AG08395 (cell line): ENCODE measurements around the gene PPM1N.

Experiments used
- DNase-seq: peaks from one replicate; pipeline ENCODE4 v3.0.0; 2012; ENCODE audit warnings: mixed read lengths, low spot score

The PPM1N gene, protein sequence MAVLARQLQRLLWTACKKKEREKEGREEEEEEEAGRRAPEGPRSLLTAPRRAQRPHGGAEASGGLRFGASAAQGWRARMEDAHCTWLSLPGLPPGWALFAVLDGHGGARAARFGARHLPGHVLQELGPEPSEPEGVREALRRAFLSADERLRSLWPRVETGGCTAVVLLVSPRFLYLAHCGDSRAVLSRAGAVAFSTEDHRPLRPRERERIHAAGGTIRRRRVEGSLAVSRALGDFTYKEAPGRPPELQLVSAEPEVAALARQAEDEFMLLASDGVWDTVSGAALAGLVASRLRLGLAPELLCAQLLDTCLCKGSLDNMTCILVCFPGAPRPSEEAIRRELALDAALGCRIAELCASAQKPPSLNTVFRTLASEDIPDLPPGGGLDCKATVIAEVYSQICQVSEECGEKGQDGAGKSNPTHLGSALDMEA

GRCh38 chr19:45498411-45499195 lies at the start of gene PPM1N:
Gene PPM1N, plus strand, starts transcription at chr19:45498443. Its CDS starts 30 bp downstream, at chr19:45498473.
- no peak for DNase-seq

DNA sequence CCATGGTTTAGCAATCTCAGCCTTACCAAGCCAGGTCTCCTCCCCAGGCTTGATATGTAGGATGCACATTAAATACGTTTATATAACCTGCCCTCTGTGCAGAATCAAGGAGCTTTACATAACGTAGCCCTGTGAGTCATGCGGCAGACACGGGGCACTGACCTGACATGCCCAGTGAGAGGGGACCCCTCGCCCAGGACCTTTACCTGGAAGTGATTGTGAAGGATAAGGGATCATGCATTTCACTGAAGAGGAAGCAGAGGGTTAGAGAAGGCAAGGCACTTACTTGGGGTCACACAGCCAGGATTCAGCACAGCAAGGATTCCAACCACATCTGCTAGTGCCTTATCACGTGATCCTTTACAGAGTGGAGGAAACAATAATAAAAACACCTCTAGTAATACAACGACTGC lies 49.4 kb upstream of the PPM1N start:
- no peak for DNase-seq

- DNase-seq: no peak
Observed at GRCh38 chr19:45450012-45450333, 48.3 kb upstream of the PPM1N start.

DNA sequence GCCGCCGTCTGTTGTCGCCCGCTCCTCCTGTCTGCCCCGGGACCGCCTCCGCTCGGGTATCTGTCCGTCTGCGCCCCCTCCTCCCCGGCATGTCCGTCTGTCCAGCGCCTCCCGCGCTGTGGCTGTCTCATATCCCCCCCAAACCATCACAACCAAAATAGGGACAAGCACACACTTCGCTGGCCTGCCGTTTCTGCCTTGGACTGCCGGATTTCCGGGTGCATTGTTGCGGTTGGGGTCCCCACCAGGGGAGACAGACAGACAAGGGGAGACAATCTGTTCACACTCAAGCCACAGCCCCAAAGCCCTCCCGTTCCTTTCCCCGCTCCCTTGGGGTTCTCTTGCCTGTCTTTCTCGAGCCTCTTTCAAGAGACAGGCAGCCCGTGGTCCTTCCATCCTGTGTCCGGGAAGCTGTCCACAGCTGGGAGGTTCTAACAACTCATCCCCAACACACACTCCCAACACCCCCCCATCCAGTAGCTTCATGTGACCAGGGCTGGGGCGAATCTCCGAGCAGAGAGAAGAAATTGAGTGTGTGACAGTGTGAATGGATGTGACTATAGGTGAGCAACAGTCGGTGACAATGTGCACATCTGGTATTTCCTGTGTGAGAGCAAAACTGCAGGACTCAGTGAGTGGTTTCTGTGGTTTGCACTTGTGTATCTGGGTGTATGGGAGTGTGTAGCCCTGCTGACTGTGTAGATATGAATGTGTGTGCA lies 47.0 kb upstream of the PPM1N start:
- DNase-seq: peak; percentile 48

- DNase-seq: no peak
Observed at GRCh38 chr19:45451850-45452387, 46.3 kb upstream of the PPM1N start.

DNA sequence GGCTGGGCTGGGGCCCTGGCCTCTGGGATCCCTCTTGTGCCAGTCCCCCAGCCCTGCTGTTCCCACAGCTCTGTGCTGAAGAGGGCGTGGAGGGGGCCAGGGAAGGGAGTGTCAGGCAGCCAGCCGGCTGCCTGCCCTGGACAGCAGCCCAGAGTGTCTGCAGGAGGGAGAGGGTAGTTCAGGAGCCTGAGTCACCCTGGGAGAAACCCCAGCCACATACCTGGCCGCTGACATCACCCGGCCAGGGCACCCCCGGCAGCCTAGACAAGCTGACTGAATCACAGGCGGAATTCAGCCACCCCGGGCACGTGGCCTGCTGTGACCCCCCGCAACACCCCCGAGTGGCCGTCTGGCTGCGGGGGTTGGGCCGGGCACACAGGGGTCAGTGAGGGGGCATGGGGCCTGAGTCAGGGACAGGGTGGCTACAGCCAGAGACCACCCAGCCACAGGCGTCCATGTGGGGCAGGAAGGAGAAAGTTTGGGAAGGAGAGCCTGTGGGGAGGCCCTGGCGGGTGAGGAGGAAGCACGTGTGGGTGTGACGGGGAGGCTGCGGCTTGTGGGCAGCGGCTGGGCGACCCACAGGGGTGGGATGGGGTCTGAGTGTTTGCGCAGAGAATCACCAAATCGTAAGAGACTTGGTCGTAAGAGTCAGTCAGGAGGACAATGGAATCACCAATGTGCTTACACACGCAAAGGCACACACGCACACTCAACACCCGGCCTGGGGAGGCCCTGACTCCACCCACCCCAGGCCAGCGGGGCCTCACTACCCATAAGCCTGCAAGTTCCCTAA lies 42.3 kb upstream of the PPM1N start:
- DNase-seq: peak; percentile 96

DNA sequence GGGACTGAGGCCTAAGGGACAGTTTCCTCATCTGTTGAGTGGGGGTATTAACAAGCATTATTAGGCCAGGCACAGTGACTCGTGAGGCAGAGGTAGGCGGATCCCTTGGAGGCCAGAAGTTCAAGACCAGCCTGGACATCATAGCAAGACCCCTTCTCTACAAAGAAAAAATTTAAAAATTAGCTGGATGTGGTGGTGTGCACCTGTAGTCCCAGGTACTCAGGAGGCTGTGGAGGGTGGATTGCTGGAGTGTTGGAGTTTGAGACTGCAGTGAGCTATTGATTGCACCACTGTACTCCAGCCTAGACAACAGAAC lies 41.8 kb upstream of the PPM1N start:
- no peak for DNase-seq

- DNase-seq: no peak
Observed at GRCh38 chr19:45457776-45458175, 40.5 kb upstream of the PPM1N start.

- DNase-seq: no peak
Observed at GRCh38 chr19:45460807-45461347, 37.4 kb upstream of the PPM1N start.

- DNase-seq: no peak
Observed at GRCh38 chr19:45462174-45462573, 36.1 kb upstream of the PPM1N start.

DNA sequence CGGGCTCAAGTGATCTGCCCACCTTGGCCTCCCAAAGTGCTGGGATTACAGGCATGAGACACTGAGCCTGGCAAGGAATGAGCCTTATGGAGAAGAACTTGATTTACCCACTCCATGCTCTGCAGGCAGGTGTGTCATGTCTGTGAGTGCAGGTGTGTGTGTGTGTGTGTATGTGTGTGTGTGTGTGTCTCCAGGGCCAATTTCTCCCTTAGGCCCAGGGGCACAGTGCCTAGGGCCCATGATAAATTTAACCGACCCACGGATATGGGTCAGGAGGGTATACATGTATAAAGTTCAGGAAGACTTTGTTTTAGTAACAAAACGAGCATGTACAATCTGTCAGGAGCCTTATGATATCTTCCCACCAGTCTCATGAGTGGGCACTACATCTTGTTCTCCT lies 35.0 kb upstream of the PPM1N start:
- DNase-seq: no peak

DNA sequence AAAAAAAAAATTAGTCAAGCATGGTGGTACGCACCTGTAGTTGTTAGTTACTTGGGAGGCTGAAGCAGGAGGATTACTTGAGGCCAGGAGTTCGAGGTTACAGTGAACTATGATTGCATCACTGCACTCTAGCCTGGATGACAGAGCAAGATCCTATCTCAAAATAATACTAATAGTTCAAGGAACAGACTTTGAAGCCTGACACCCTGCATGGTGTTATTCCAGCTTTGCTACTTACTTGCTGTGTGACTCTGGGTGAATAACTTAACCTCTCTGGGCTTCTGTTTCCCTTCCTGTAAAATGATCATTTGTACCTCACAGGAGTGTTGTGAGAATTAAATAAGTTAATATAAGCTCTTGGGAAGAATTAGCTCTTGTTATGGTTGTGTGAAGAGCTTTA lies 34.0 kb upstream of the PPM1N start:
- no peak for DNase-seq

GRCh38 chr19:45464852-45465441 lies 33.3 kb upstream of the PPM1N start:
- no peak for DNase-seq

DNA sequence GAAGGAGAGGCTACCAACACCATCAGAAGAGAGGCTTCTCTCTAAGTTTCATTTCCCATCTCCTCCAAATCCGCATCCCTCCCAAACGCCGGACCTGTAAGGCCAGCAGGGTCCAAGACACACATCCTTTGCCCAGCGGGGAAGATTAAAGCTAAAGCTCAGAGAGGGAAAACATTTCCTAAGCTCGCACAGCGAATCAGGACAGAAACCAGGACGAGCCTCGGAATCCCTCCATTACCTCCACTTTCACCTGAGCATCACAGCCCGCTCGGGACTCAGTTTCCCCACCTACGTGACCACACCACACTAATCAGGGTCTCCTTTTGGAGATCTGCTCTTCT lies 31.2 kb upstream of the PPM1N start:
- DNase-seq: no peak

DNA sequence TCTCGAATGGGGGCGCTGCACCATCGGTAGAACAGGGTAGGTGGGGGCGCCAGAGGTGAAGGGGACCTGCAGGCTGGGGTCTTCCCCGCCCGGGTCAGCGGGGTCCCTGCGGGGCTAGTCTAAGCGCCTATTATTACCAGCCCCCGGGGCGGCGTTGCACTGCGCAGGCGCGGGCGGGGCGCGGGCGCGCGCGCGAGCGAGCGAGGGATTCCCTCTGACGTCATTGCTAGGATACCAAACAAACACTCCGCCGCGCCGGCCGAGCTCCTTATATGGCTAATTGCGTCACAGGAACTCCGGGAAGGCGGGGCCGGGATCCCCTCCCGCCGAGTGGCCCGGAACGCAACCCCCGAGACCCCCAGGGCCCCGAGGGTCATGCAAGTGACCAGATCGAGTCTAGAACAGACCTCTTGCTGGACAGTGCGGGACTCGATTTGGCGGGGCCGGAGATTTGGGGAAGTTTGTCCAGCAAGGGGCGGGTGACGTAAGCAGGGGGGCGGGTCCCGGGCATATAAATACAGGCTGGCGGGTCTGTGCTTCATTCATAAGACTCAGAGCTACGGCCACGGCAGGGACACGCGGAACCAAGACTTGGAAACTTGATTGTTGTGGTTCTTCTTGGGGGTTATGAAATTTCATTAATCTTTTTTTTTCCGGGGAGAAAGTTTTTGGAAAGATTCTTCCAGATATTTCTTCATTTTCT lies 30.6 kb upstream of the PPM1N start, which contains the start of gene FOSB:
Gene FOSB, plus strand, starts transcription at position 541 of the 703 bp plus-strand sequence. CDS start 591 bp downstream, outside the sequence.
- DNase-seq: peak; percentile 97

DNA sequence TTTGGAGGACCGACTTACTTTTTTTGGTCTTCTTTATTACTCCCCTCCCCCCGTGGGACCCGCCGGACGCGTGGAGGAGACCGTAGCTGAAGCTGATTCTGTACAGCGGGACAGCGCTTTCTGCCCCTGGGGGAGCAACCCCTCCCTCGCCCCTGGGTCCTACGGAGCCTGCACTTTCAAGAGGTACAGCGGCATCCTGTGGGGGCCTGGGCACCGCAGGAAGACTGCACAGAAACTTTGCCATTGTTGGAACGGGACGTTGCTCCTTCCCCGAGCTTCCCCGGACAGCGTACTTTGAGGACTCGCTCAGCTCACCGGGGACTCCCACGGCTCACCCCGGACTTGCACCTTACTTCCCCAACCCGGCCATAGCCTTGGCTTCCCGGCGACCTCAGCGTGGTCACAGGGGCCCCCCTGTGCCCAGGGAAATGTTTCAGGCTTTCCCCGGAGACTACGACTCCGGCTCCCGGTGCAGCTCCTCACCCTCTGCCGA lies 30.0 kb upstream of the PPM1N start:
- no peak for DNase-seq

- no peak for DNase-seq
Observed at GRCh38 chr19:45468803-45469131, 29.5 kb upstream of the PPM1N start.

- DNase-seq: peak; percentile 90
Observed at GRCh38 chr19:45469132-45469944, 28.9 kb upstream of the PPM1N start.

GRCh38 chr19:45469945-45470761 lies 28.1 kb upstream of the PPM1N start:
- no peak for DNase-seq
